ENCODE measurements around the gene IFT81.
"Not testable (repeated sequence)": the region's sequence is repeated elsewhere in the genome, so short reads cannot be mapped to it uniquely, and the experiment has no call there.

IFT81 gene

GRCh38 chr12:110198386-110198785, 74.2 kb downstream of the IFT81 start:
- no peak overlapping the region for H3K27ac ChIP-seq
- no peak for TF ChIP-seq CTCF (conservative IDR thresholded peaks at IDR 0.05)

- H3K27ac ChIP-seq: no peak overlapping the region
- TF ChIP-seq CTCF (conservative IDR thresholded peaks at IDR 0.05): no peak
Measured at GRCh38 chr12:110199339-110200123, 75.4 kb downstream of the IFT81 start.

GRCh38 chr12:110200124-110200417, 75.9 kb downstream of the IFT81 start:
- TF ChIP-seq CTCF (conservative IDR thresholded peaks at IDR 0.05): no peak
- H3K27ac ChIP-seq: no peak overlapping the region

GRCh38 chr12:110201995-110202394, 77.8 kb downstream of the IFT81 start:
- no peak overlapping the region for H3K27ac ChIP-seq
- TF ChIP-seq CTCF (conservative IDR thresholded peaks at IDR 0.05): no peak

- no peak for TF ChIP-seq CTCF (conservative IDR thresholded peaks at IDR 0.05)
- no peak overlapping the region for H3K27ac ChIP-seq
Measured at GRCh38 chr12:110203546-110203945, 79.4 kb downstream of the IFT81 start.

GRCh38 chr12:110205931-110206330, 81.8 kb downstream of the IFT81 start:
- no peak for TF ChIP-seq CTCF (conservative IDR thresholded peaks at IDR 0.05)
- no peak overlapping the region for H3K27ac ChIP-seq

- H3K27ac ChIP-seq: not testable (repeated sequence)
Measured at GRCh38 chr12:110211639-110212536, 87.7 kb downstream of the IFT81 start.
